Natural killer cell (primary cell): ENCODE data around the gene FBP2. TPM values are rescaled to one million over a fixed set of nuclear protein-coding genes. Genes with fewer than 3 reads are reported as not detected.

Experiments used
- ATAC-seq, 3 donors: fragments of 150-1000 bp in 2 of 3; fragments of 200-7000 bp in 1 of 3; cut with Tn5 transposase; 1 replicate in 1 of 3; 2 replicates in 2 of 3; pipeline ENCODE4 v1.10.0; 2021; ENCODE audit warnings: mild to moderate bottlenecking in 2 of 3, moderate library complexity in 2 of 3
- DNase-seq, 2 donors: peaks; one replicate each; pipeline versions ENCODE4 v3.0.0 to v3.0.0-alpha.2; 2013 to 2021; ENCODE audit warnings: mixed read lengths in 1 of 2
- H3K27ac ChIP-seq: one replicate; pipeline ENCODE4 v1.5.1; 2013; ENCODE audit warnings: mild to moderate bottlenecking, low read length
- H3K27me3 ChIP-seq: one replicate; pipeline ENCODE4 v1.6.1; 2013; ENCODE audit warnings: low read length; ENCODE audit not compliant: control insufficient read depth, insufficient read depth
- H3K36me3 ChIP-seq: one replicate; pipeline ENCODE4 v1.6.1; 2013; ENCODE audit warnings: low read length; ENCODE audit not compliant: control insufficient read depth, insufficient read depth
- H3K4me1 ChIP-seq: one replicate; pipeline ENCODE4 v1.6.1; 2013; ENCODE audit warnings: low read length; ENCODE audit not compliant: control insufficient read depth, insufficient read depth
- H3K4me3 ChIP-seq: one replicate; pipeline ENCODE4 v1.5.1; 2013; ENCODE audit warnings: low read length
- H3K9me3 ChIP-seq: one replicate; pipeline ENCODE4 v1.6.1; 2013; ENCODE audit warnings: low read length; ENCODE audit not compliant: control insufficient read depth, insufficient read depth
- H3K27ac Mint-ChIP-seq, 2 donors: one replicate each; pipeline ENCODE4 v1.8.0; 2022; ENCODE audit warnings: mild to moderate bottlenecking in 2 of 2, mixed read lengths in 2 of 2, moderate library complexity in 1 of 2
- H3K27me3 Mint-ChIP-seq, 2 donors: one replicate each; pipeline ENCODE4 v1.8.0; 2022; ENCODE audit warnings: low read depth in 2 of 2, mixed read lengths in 2 of 2
- H3K36me3 Mint-ChIP-seq: one replicate; pipeline ENCODE4 v1.8.0; 2022; ENCODE audit warnings: mixed read lengths
- H3K4me1 Mint-ChIP-seq, 2 donors: one replicate each; pipeline ENCODE4 v1.8.0; 2022; ENCODE audit warnings: mixed read lengths in 2 of 2
- H3K4me3 Mint-ChIP-seq: one replicate; pipeline ENCODE4 v1.8.0; 2022; ENCODE audit warnings: mild to moderate bottlenecking, moderate library complexity, mixed read lengths
- H3K9me3 Mint-ChIP-seq, 2 donors: one replicate each; pipeline ENCODE4 v1.8.0; 2022; ENCODE audit warnings: mixed read lengths in 2 of 2
- CTCF ChIP-seq: fragments of 200-600 bp; IDR thresholded peaks from one replicate; pipeline ENCODE4 v1.8.0; 2022; ENCODE audit warnings: antibody characterized with exemption
- WGBS: methylation state at CpG from one replicate; pipeline ENCODE4 v1.1.7; 2013; ENCODE audit warnings: missing lambda C conversion rate; ENCODE audit not compliant: insufficient coverage; 5-methylcytosine and 5-hydroxymethylcytosine counted together
- intact Hi-C: fragments of 100-400 bp; cut with micrococcal nuclease; formaldehyde crosslinking; loops from one replicate; pipeline ENCODE4 v1.14.2; 2022
- total RNA-seq, 4 donors: library from RNA; stranded (reverse); fragments of 120-200 nt in 1 of 4; gene quantifications; one replicate each; pipeline versions ENCODE4 v1.2.3 to v1.2.4, GENCODE V29; 2013 to 2022

Gene FBP2
- total RNA-seq, 3 donors from 2014 or later (not counting 1 experiment from before 2014, with no cell fraction given): not detected

- Histone ChIP-seq H3K9me3 (no peaks in the 10 kb centered on the region), H3K36me3 (no peaks in the 10 kb centered on the region), H3K4me3 (no peak overlapping the region), H3K27ac (no peak overlapping the region), H3K27me3 (no peaks in the 10 kb centered on the region), H3K4me1 (no peaks in the 10 kb centered on the region)
- intact Hi-C loops: no loop called here
- no peak overlapping the region for H3K4me3 Mint-ChIP-seq
- no peak for TF ChIP-seq CTCF
- H3K27ac Mint-ChIP-seq: no peak overlapping the region
- DNase-seq (no peak), ATAC-seq (no peak)
- 93% methylated on average over 17 of the region's 17 CpGs for WGBS
- no peaks in the 10 kb centered on the region for H3K9me3 Mint-ChIP-seq
- H3K27me3 Mint-ChIP-seq: peaks cover 11 to 29% of the 10 kb centered on the region in 2 donors
- no peaks in the 10 kb centered on the region for H3K36me3 Mint-ChIP-seq
- H3K4me1 Mint-ChIP-seq: no peaks in the 10 kb centered on the region
These were observed 24.5 kb downstream of the FBP2 start for GRCh38 chr9:94568972-94569712.

- Mint-ChIP-seq H3K36me3 (no peaks in the 10 kb centered on the region), H3K4me3 (no peak overlapping the region), H3K27me3 (peaks cover 13 to 23% of the 10 kb centered on the region in 2 donors), H3K9me3 (no peaks in the 10 kb centered on the region), H3K27ac (no peak overlapping the region), H3K4me1 (no peaks in the 10 kb centered on the region)
- H3K36me3 ChIP-seq: no peaks in the 10 kb centered on the region
- no peak for TF ChIP-seq CTCF
- DNase-seq (no peak), ATAC-seq (no peak)
- H3K4me3 ChIP-seq: no peak overlapping the region
- no peaks in the 10 kb centered on the region for H3K4me1 ChIP-seq
- 63% methylated on average over 3 of the region's 3 CpGs for WGBS
- no peak overlapping the region for H3K27ac ChIP-seq
- no peaks in the 10 kb centered on the region for H3K9me3 ChIP-seq
- intact Hi-C loops: no loop called here
- H3K27me3 ChIP-seq: no peaks in the 10 kb centered on the region
These were observed 25.3 kb downstream of the FBP2 start for GRCh38 chr9:94568250-94568889.

- intact Hi-C loops: no loop called here
- 100% methylated on average over 1 of the region's 2 CpGs for WGBS
- peaks cover 10 to 14% of the 10 kb centered on the region in 2 donors for H3K27me3 Mint-ChIP-seq
- H3K27ac Mint-ChIP-seq: no peak overlapping the region
- H3K9me3 ChIP-seq: no peaks in the 10 kb centered on the region
- TF ChIP-seq CTCF: no peak
- no peaks in the 10 kb centered on the region for H3K36me3 Mint-ChIP-seq
- no peak for ATAC-seq
- no peak for DNase-seq
- H3K9me3 Mint-ChIP-seq: no peaks in the 10 kb centered on the region
- H3K4me3 ChIP-seq: no peak overlapping the region
- H3K4me1 ChIP-seq: no peaks in the 10 kb centered on the region
- H3K27me3 ChIP-seq: no peaks in the 10 kb centered on the region
- no peaks in the 10 kb centered on the region for H3K4me1 Mint-ChIP-seq
- no peak overlapping the region for H3K27ac ChIP-seq
- no peaks in the 10 kb centered on the region for H3K36me3 ChIP-seq
- H3K4me3 Mint-ChIP-seq: no peak overlapping the region
These were observed 26.4 kb downstream of the FBP2 start for GRCh38 chr9:94567271-94567670.
